ENCODE measurements around the gene GTF2F2.
A peak's percentile ranks its signal among the peaks of the same experiment; 100 is the strongest.

The GTF2F2 gene

DNA sequence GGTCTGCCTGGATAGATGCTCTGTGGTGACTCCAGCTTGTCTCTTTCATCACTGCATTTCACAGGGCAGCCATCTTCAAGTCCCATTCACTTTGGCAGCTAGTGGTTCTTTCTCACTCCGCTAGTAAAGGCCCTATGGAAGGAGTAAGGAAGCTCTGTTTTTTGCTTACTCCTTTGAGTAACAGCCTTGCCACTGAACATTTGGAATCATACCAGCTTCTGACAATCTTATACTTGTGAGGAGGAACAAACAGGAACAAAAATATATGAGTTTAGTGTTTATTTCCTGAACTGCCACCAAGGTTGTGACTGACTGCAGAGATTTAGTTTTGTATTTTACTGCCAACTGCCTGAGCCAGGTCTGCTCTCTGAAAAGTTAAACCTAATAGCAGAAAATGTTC, 41.9 kb downstream of the GTF2F2 start:
- H3K36me3 ChIP-seq (ENCODE audit: control insufficient read depth in 1 of 2, insufficient read depth in 2 of 2, low read length in 2 of 2), result peaks cover 4 to 7% of the 10 kb centered on the region in 2 donors
- peaks cover 0 to 11% of the 10 kb centered on the region in 2 donors for H3K4me1 ChIP-seq (ENCODE audit: control insufficient read depth in 1 of 2, insufficient read depth in 2 of 2, low read length in 2 of 2)
- no peak overlapping the region for H3K4me3 ChIP-seq (ENCODE audit: low read depth in 1 of 2, low read length in 2 of 2)
- no peaks in the 10 kb centered on the region for H3K27me3 ChIP-seq (ENCODE audit: low read depth, low read length)
- no peaks in the 10 kb centered on the region for H3K9me3 ChIP-seq (ENCODE audit: control insufficient read depth in 1 of 2, low read length in 2 of 2)
- peak overlapping the region; percentile 36 for H3K27ac ChIP-seq (ENCODE audit: low read length)

- H3K36me3 ChIP-seq (ENCODE audit: control insufficient read depth in 1 of 2, insufficient read depth in 2 of 2, low read length in 2 of 2), result peaks cover 4 to 7% of the 10 kb centered on the region in 2 donors
- no peaks in the 10 kb centered on the region for H3K9me3 ChIP-seq (ENCODE audit: control insufficient read depth in 1 of 2, low read length in 2 of 2)
- H3K27me3 ChIP-seq (ENCODE audit: low read depth, low read length), result no peaks in the 10 kb centered on the region
- H3K27ac ChIP-seq (ENCODE audit: low read length), result no peak overlapping the region
- H3K4me1 ChIP-seq (ENCODE audit: control insufficient read depth in 1 of 2, insufficient read depth in 2 of 2, low read length in 2 of 2), result peaks cover 0 to 11% of the 10 kb centered on the region in 2 donors
- no peak overlapping the region for H3K4me3 ChIP-seq (ENCODE audit: low read depth in 1 of 2, low read length in 2 of 2)
Measured at GRCh38 chr13:45162821-45163220, 42.5 kb downstream of the GTF2F2 start.

GRCh38 chr13:45166858-45167257, 46.5 kb downstream of the GTF2F2 start:
- H3K27me3 ChIP-seq (ENCODE audit: low read depth, low read length), result no peaks in the 10 kb centered on the region
- peaks cover 0 to 10% of the 10 kb centered on the region in 2 donors for H3K4me1 ChIP-seq (ENCODE audit: control insufficient read depth in 1 of 2, insufficient read depth in 2 of 2, low read length in 2 of 2)
- H3K9me3 ChIP-seq (ENCODE audit: control insufficient read depth in 1 of 2, low read length in 2 of 2), result no peaks in the 10 kb centered on the region
- H3K36me3 ChIP-seq (ENCODE audit: control insufficient read depth in 1 of 2, insufficient read depth in 2 of 2, low read length in 2 of 2), result peaks cover 0 to 3% of the 10 kb centered on the region in 2 donors
- H3K4me3 ChIP-seq (ENCODE audit: low read depth in 1 of 2, low read length in 2 of 2), result no peak overlapping the region
- no peak overlapping the region for H3K27ac ChIP-seq (ENCODE audit: low read length)

DNA sequence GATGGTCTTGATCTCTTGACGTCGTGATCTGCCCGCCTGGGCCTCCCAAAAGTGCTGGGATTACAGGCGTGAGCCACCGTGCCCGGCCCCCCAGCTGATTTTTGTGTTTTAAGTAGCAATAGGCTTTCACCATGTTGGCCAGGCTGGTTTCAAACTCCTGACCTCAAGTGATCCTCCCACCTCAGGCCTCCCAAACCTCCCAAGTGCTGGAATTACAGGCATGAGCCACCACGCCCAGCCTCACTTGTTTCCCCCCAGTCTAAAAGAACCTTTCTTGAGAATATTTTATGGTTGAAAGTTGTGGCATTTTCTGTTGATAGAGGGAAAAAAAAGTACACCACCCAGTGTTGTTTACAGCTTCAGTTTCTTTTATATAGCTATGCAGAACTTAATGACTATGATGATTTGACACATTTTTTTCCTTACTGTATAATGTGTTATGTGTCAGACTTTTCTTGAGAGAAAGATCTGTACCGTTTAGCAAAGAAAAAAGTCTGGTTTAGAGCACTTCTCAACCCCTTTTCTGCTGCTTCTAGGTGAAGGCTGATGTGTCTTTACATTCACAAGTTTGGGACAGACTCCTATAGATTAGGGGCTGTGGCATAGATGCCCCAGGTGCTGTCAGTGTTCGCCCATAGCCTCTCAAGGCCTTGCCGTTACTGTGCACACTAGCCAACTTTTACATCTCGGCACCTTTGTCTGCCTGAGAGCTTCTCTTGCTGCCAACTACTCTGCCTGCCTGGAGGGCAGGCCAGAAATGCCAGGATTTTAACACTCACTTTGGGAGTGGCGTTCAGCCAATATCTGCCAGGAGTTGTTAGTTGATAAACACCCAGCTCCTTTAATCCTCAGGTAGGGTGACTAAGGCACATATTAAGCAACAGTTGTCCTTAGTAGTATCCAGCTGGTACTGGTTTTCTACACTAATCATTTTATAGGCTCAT, 47.6 kb downstream of the GTF2F2 start:
- H3K4me3 ChIP-seq (ENCODE audit: low read depth in 1 of 2, low read length in 2 of 2), result no peak overlapping the region
- H3K27me3 ChIP-seq (ENCODE audit: low read depth, low read length), result no peaks in the 10 kb centered on the region
- peaks cover 0 to under 1% of the 10 kb centered on the region in 2 donors for H3K4me1 ChIP-seq (ENCODE audit: control insufficient read depth in 1 of 2, insufficient read depth in 2 of 2, low read length in 2 of 2)
- H3K36me3 ChIP-seq (ENCODE audit: control insufficient read depth in 1 of 2, insufficient read depth in 2 of 2, low read length in 2 of 2), result peaks cover 0 to 3% of the 10 kb centered on the region in 2 donors
- no peaks in the 10 kb centered on the region for H3K9me3 ChIP-seq (ENCODE audit: control insufficient read depth in 1 of 2, low read length in 2 of 2)
- no peak overlapping the region for H3K27ac ChIP-seq (ENCODE audit: low read length)

DNA sequence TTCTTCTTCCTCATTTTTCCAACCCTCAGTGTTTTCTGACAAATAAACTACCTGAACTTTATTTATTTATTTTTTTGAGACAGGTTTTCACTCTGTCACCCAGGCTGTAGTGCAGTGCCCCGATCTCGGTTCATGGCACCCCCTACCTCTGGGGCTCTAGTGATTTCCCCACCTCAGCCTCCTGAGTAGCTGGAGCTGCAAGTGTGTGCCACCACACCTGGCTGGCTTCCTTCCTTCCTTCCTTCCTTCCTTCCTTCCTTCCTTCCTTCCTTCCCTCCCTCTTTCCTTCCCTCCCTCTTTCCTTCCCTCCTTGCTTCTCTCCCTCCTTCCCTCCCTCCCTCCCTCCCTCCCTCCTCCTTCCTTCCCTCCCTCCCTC, 48.2 kb downstream of the GTF2F2 start:
- H3K36me3 ChIP-seq (ENCODE audit: control insufficient read depth in 1 of 2, insufficient read depth in 2 of 2, low read length in 2 of 2), result peaks cover 0 to 3% of the 10 kb centered on the region in 2 donors
- H3K27me3 ChIP-seq (ENCODE audit: low read depth, low read length), result no peaks in the 10 kb centered on the region
- H3K27ac ChIP-seq (ENCODE audit: low read length), result no peak overlapping the region
- H3K9me3 ChIP-seq (ENCODE audit: control insufficient read depth in 1 of 2, low read length in 2 of 2), result no peaks in the 10 kb centered on the region
- H3K4me1 ChIP-seq (ENCODE audit: control insufficient read depth in 1 of 2, insufficient read depth in 2 of 2, low read length in 2 of 2), result no peaks in the 10 kb centered on the region
- no peak overlapping the region for H3K4me3 ChIP-seq (ENCODE audit: low read depth in 1 of 2, low read length in 2 of 2)

DNA sequence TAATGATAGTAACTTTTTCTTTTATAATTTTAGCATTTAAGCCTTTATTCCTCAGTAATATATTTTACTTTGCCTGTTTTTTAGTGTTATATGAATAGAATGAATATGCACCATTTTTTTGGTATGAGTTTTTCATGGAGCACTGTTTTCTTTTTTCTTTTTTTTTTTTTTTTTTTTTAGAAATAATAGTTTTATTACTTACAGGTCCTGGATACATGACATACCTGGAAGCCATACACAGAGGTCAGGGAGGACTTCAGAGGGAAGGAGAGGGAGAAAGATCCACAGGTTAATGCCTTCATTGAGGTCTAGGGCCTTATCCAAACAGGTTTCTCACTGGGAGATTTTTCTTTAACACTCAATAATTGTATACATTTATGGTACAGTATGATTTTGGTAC, 54.2 kb downstream of the GTF2F2 start:
- no peaks in the 10 kb centered on the region for H3K27me3 ChIP-seq (ENCODE audit: low read depth, low read length)
- H3K27ac ChIP-seq (ENCODE audit: low read length), result no peak overlapping the region
- peaks cover 0 to 3% of the 10 kb centered on the region in 2 donors for H3K36me3 ChIP-seq (ENCODE audit: control insufficient read depth in 1 of 2, insufficient read depth in 2 of 2, low read length in 2 of 2)
- peaks cover 5 to 12% of the 10 kb centered on the region in 2 donors for H3K4me1 ChIP-seq (ENCODE audit: control insufficient read depth in 1 of 2, insufficient read depth in 2 of 2, low read length in 2 of 2)
- H3K4me3 ChIP-seq (ENCODE audit: low read depth in 1 of 2, low read length in 2 of 2), result no peak overlapping the region
- H3K9me3 ChIP-seq (ENCODE audit: control insufficient read depth in 1 of 2, low read length in 2 of 2), result no peaks in the 10 kb centered on the region

DNA sequence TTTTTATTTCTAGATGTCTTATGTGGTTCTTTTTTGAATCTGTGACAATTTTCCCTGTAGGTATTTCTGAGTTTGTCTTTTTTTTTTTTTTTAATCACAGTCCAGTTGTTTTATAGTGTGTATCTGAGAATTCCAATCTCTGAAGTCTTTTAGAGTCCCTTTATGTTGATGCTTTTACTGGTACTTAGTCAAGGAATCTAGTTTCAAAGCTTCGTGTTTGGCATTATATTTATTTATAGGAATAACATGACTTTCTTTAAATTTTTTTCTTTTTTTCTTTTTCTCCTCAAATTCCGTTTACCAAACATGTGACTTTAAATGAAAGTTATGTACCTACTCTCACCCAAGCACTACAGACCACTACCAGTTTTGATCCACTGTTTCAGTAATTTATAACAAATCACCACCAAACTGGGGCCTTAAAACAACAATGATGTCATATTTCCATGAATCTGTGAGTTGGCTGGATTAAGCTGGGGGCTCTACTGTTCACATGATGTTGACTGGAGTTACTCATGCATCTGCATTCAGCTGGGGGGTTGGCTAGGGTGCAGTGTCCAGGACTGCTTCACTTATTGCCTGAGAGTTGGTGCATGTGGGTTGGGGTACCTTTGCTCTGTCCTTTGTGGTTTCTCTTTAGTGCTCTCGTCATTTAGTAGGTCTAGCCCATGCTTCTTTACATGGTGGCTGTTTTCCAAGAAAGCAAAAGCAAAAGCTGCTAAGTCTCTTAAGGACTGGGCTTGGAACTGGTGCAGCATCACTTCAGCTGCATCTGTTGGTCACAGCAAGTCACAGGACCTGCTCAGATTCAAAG, 58.2 kb downstream of the GTF2F2 start:
- Histone ChIP-seq H3K27me3 (ENCODE audit: low read depth, low read length) (no peaks in the 10 kb centered on the region), H3K9me3 (ENCODE audit: control insufficient read depth in 1 of 2, low read length in 2 of 2) (no peaks in the 10 kb centered on the region), H3K27ac (ENCODE audit: low read length) (no peak overlapping the region), H3K4me3 (ENCODE audit: low read depth in 1 of 2, low read length in 2 of 2) (no peak overlapping the region), H3K36me3 (ENCODE audit: control insufficient read depth in 1 of 2, insufficient read depth in 2 of 2, low read length in 2 of 2) (no peaks in the 10 kb centered on the region), H3K4me1 (ENCODE audit: control insufficient read depth in 1 of 2, insufficient read depth in 2 of 2, low read length in 2 of 2) (peaks cover 6 to 14% of the 10 kb centered on the region in 2 donors)

DNA sequence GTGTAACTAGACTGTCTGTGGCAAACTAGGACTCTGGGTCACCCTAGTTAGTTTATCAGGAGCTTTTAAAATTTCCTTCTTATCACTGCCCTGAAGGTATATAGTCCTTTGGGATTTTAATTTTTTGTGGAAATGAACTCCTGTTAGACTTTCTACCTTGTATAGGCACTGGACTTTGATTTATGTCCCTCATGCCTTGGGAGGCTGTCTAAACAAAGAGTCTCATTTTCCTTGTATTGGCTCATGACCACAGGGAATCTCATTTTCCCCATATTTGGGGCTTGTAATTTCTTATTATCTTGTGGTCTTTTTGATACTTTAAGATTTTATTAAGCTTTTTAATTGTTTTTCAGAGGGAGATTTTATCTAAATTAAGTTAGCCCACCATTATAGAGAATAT, 59.1 kb downstream of the GTF2F2 start:
- Histone ChIP-seq H3K36me3 (ENCODE audit: control insufficient read depth in 1 of 2, insufficient read depth in 2 of 2, low read length in 2 of 2) (no peaks in the 10 kb centered on the region), H3K27ac (ENCODE audit: low read length) (no peak overlapping the region), H3K4me1 (ENCODE audit: control insufficient read depth in 1 of 2, insufficient read depth in 2 of 2, low read length in 2 of 2) (peaks cover 6 to 14% of the 10 kb centered on the region in 2 donors), H3K27me3 (ENCODE audit: low read depth, low read length) (no peaks in the 10 kb centered on the region), H3K9me3 (ENCODE audit: control insufficient read depth in 1 of 2, low read length in 2 of 2) (no peaks in the 10 kb centered on the region), H3K4me3 (ENCODE audit: low read depth in 1 of 2, low read length in 2 of 2) (no peak overlapping the region)

DNA sequence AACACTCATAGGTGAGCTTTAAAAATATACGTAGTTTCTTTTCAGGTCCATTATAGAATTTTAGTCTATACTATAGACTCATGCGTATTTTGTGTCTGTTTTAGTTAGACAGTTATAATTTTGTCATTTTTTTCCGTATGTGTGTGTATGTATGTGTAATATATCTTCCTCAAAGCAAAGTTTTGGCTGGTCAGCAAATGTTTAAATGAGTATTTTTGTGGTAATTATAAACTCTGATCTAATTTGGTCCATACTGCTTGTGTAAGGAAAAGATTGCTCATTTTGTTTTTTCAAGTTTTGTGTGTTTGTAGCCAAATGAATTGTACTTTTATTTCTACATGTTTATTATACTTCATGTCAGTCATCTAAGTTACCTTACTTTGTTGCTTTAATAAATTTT, 60.0 kb downstream of the GTF2F2 start:
- H3K4me1 ChIP-seq (ENCODE audit: control insufficient read depth in 1 of 2, insufficient read depth in 2 of 2, low read length in 2 of 2), result peaks cover 6 to 14% of the 10 kb centered on the region in 2 donors
- no peaks in the 10 kb centered on the region for H3K27me3 ChIP-seq (ENCODE audit: low read depth, low read length)
- no peaks in the 10 kb centered on the region for H3K36me3 ChIP-seq (ENCODE audit: control insufficient read depth in 1 of 2, insufficient read depth in 2 of 2, low read length in 2 of 2)
- no peak overlapping the region for H3K4me3 ChIP-seq (ENCODE audit: low read depth in 1 of 2, low read length in 2 of 2)
- H3K9me3 ChIP-seq (ENCODE audit: control insufficient read depth in 1 of 2, low read length in 2 of 2), result no peaks in the 10 kb centered on the region
- H3K27ac ChIP-seq (ENCODE audit: low read length), result no peak overlapping the region

DNA sequence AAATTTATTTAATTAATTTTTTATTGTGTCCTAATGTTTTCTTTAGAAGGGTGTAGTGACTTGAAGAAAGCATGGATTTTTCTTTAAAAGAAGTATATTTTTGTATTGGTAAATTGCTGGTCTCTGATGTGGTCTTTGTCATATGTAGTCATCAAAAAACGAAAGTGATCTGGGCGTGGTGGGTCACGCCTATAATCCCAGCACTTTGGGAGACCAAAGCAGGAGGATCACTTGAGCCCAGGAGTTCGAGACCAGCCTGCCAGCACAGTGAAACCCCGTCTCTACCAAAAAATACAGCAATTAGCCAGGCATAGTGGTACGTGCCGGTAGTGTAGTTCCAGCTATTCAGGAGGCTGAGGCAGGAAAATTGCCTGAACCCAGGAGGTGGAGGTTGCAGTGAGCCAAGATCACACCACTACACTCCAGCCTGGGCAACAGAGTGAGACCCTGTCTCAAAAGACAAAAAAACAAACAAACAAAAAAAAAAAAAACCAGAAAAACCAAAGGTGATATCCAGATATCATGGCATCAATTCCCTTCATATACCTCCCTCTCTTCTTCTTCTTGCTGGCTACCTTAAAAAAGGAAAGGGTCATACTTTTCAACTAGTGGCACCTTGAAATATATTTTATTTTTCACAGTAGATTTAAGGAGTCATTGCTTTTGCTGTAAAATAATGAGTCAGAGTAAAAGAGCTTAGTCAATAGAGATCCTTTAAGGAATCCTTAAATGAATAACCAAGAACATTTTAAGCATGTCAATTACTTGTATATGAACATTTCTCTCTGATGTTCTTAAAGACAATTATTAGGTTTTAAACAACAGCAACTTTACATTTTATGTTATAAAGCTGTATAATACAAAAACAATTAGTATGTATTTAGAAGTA, 60.6 kb downstream of the GTF2F2 start:
- Histone ChIP-seq H3K9me3 (ENCODE audit: control insufficient read depth in 1 of 2, low read length in 2 of 2) (no peaks in the 10 kb centered on the region), H3K4me3 (ENCODE audit: low read depth in 1 of 2, low read length in 2 of 2) (no peak overlapping the region), H3K4me1 (ENCODE audit: control insufficient read depth in 1 of 2, insufficient read depth in 2 of 2, low read length in 2 of 2) (peaks cover 6 to 14% of the 10 kb centered on the region in 2 donors), H3K27me3 (ENCODE audit: low read depth, low read length) (no peaks in the 10 kb centered on the region), H3K36me3 (ENCODE audit: control insufficient read depth in 1 of 2, insufficient read depth in 2 of 2, low read length in 2 of 2) (no peaks in the 10 kb centered on the region), H3K27ac (ENCODE audit: low read length) (no peak overlapping the region)
